HEK293 (cell line): ENCODE measurements around the gene MXRA8.
A peak's percentile ranks its signal among the peaks of the same experiment; 100 is the strongest.

Experiments used
- GFI1B ChIP-seq: fragments of 450-650 bp; formaldehyde crosslinking; IDR thresholded peaks from 2 replicates; pipeline ENCODE4 v1.5.1; 2016; ENCODE audit warnings: missing biosample characterization, missing genetic modification characterization
- KLF9 ChIP-seq: fragments of 450-650 bp; formaldehyde crosslinking; IDR thresholded peaks from 2 replicates; pipeline ENCODE4 v1.5.1; 2016; ENCODE audit warnings: missing biosample characterization, missing genetic modification characterization, low read depth
- MYNN ChIP-seq: fragments of 450-650 bp; formaldehyde crosslinking; IDR thresholded peaks from 2 replicates; pipeline ENCODE4 v1.5.1; 2016; ENCODE audit warnings: missing biosample characterization, missing genetic modification characterization, borderline replicate concordance
- RBAK ChIP-seq: fragments of 450-650 bp; formaldehyde crosslinking; IDR thresholded peaks from 2 replicates; pipeline ENCODE4 v1.5.1; 2016; ENCODE audit warnings: missing biosample characterization, missing genetic modification characterization
- ZFP69B ChIP-seq: fragments of 450-650 bp; formaldehyde crosslinking; IDR thresholded peaks from 2 replicates; pipeline ENCODE4 v1.5.1; 2016; ENCODE audit warnings: missing biosample characterization, missing genetic modification characterization
- ZNF155 ChIP-seq: fragments of 450-650 bp; formaldehyde crosslinking; IDR thresholded peaks from 2 replicates; pipeline ENCODE4 v1.5.1; 2016; ENCODE audit warnings: missing biosample characterization, missing genetic modification characterization
- ZNF157 ChIP-seq: fragments of 450-650 bp; formaldehyde crosslinking; IDR thresholded peaks from 2 replicates; pipeline ENCODE4 v1.5.1; 2016; ENCODE audit warnings: missing biosample characterization, missing genetic modification characterization
- ZNF174 ChIP-seq: fragments of 450-650 bp; formaldehyde crosslinking; IDR thresholded peaks from 2 replicates; pipeline ENCODE4 v1.5.0; 2017; ENCODE audit warnings: missing biosample characterization, mild to moderate bottlenecking, missing genetic modification characterization
- ZNF211 ChIP-seq: fragments of 450-650 bp; formaldehyde crosslinking; IDR thresholded peaks from 2 replicates; pipeline ENCODE4 v1.5.1; 2016; ENCODE audit warnings: low read depth, missing biosample characterization, missing genetic modification characterization
- ZNF24 ChIP-seq: fragments of 450-650 bp; formaldehyde crosslinking; IDR thresholded peaks from 2 replicates; pipeline ENCODE4 v1.5.1; 2016; ENCODE audit warnings: missing biosample characterization, missing genetic modification characterization
- ZNF248 ChIP-seq: fragments of 450-650 bp; formaldehyde crosslinking; IDR thresholded peaks from 2 replicates; pipeline ENCODE4 v1.5.1; 2017; ENCODE audit warnings: missing biosample characterization, missing genetic modification characterization
- ZNF398 ChIP-seq: fragments of 450-650 bp; formaldehyde crosslinking; IDR thresholded peaks from 2 replicates; pipeline ENCODE4 v1.5.1; 2017; ENCODE audit warnings: missing biosample characterization, missing genetic modification characterization
- ZNF530 ChIP-seq: fragments of 450-650 bp; formaldehyde crosslinking; IDR thresholded peaks from 2 replicates; pipeline ENCODE4 v1.5.1; 2016; ENCODE audit warnings: low read depth, missing biosample characterization, missing genetic modification characterization
- ZNF623 ChIP-seq: fragments of 450-650 bp; formaldehyde crosslinking; IDR thresholded peaks from 2 replicates; pipeline ENCODE4 v1.5.1; 2016; ENCODE audit warnings: missing biosample characterization, missing genetic modification characterization
- ZNF670 ChIP-seq: fragments of 450-650 bp; formaldehyde crosslinking; IDR thresholded peaks from 2 replicates; pipeline ENCODE4 v1.5.1; 2016; ENCODE audit warnings: missing biosample characterization, missing genetic modification characterization, low read depth
- ZNF677 ChIP-seq: fragments of 450-650 bp; IDR thresholded peaks from 2 replicates; pipeline ENCODE4 v1.5.0; 2018; ENCODE audit warnings: missing biosample characterization, mild to moderate bottlenecking, missing genetic modification characterization, moderate library complexity
- ZSCAN16 ChIP-seq: fragments of 450-650 bp; formaldehyde crosslinking; IDR thresholded peaks from 2 replicates; pipeline ENCODE4 v1.5.1; 2016; ENCODE audit warnings: missing biosample characterization, missing genetic modification characterization
- TF ChIP-seq, protein P1 (sequence below): fragments of 450-650 bp; formaldehyde crosslinking; IDR thresholded peaks from 2 replicates; pipeline ENCODE4 v1.5.1; 2016; ENCODE audit warnings: missing biosample characterization, missing genetic modification characterization
- TF ChIP-seq, protein P2 (sequence below): fragments of 450-650 bp; formaldehyde crosslinking; IDR thresholded peaks from 2 replicates; pipeline ENCODE4 v1.5.1; 2016; ENCODE audit warnings: missing biosample characterization, missing genetic modification characterization, borderline replicate concordance
- TF ChIP-seq, protein P3 (sequence below): IDR thresholded peaks from 2 replicates; pipeline ENCODE4 v1.6.1; 2011; ENCODE audit warnings: mild to moderate bottlenecking, low read depth, low read length, borderline replicate concordance
- TF ChIP-seq, protein P4 (sequence below): fragments of 450-650 bp; formaldehyde crosslinking; IDR thresholded peaks from 2 replicates; pipeline ENCODE4 v1.5.1; 2016; ENCODE audit warnings: missing biosample characterization, missing genetic modification characterization

Gene MXRA8

DNA sequence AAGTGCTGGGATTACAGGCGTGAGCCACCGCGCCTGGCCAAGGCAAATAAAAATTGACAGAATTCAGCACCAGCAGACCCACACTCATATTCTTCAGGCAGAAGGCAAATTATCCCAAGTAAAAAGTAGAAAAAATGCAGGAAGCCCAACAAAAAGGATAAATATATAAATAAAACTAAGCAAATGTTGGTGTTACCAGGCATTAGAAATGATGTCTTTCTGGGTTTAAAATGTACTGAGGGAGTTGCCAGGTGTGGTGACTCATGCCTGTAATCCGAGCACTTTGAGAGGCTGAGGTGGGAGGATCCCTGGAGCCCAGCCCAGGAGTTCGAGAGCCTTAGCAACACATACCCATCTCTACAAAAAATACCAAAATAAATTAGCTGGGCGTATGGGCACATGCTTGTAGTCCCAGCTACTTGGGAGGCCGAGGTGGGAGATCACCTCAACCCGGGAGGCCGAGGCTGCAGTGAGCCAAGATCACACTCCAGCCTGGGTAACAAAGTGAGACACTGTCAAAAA, 40.2 kb downstream of the MXRA8 start (continued):
- no peak for TF ChIP-seq GFI1B (tag by site-specific recombination)
- TF ChIP-seq ZNF157 (tag by site-specific recombination), result no peak
- TF ChIP-seq, protein P1, sequence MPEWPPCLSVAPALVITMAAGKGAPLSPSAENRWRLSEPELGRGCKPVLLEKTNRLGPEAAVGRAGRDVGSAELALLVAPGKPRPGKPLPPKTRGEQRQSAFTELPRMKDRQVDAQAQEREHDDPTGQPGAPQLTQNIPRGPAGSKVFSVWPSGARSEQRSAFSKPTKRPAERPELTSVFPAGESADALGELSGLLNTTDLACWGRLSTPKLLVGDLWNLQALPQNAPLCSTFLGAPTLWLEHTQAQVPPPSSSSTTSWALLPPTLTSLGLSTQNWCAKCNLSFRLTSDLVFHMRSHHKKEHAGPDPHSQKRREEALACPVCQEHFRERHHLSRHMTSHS (tag by site-specific recombination), result no peak
- TF ChIP-seq MYNN (tag by site-specific recombination), result no peak
- TF ChIP-seq ZNF670 (tag by site-specific recombination), result no peak
- TF ChIP-seq, protein P2, sequence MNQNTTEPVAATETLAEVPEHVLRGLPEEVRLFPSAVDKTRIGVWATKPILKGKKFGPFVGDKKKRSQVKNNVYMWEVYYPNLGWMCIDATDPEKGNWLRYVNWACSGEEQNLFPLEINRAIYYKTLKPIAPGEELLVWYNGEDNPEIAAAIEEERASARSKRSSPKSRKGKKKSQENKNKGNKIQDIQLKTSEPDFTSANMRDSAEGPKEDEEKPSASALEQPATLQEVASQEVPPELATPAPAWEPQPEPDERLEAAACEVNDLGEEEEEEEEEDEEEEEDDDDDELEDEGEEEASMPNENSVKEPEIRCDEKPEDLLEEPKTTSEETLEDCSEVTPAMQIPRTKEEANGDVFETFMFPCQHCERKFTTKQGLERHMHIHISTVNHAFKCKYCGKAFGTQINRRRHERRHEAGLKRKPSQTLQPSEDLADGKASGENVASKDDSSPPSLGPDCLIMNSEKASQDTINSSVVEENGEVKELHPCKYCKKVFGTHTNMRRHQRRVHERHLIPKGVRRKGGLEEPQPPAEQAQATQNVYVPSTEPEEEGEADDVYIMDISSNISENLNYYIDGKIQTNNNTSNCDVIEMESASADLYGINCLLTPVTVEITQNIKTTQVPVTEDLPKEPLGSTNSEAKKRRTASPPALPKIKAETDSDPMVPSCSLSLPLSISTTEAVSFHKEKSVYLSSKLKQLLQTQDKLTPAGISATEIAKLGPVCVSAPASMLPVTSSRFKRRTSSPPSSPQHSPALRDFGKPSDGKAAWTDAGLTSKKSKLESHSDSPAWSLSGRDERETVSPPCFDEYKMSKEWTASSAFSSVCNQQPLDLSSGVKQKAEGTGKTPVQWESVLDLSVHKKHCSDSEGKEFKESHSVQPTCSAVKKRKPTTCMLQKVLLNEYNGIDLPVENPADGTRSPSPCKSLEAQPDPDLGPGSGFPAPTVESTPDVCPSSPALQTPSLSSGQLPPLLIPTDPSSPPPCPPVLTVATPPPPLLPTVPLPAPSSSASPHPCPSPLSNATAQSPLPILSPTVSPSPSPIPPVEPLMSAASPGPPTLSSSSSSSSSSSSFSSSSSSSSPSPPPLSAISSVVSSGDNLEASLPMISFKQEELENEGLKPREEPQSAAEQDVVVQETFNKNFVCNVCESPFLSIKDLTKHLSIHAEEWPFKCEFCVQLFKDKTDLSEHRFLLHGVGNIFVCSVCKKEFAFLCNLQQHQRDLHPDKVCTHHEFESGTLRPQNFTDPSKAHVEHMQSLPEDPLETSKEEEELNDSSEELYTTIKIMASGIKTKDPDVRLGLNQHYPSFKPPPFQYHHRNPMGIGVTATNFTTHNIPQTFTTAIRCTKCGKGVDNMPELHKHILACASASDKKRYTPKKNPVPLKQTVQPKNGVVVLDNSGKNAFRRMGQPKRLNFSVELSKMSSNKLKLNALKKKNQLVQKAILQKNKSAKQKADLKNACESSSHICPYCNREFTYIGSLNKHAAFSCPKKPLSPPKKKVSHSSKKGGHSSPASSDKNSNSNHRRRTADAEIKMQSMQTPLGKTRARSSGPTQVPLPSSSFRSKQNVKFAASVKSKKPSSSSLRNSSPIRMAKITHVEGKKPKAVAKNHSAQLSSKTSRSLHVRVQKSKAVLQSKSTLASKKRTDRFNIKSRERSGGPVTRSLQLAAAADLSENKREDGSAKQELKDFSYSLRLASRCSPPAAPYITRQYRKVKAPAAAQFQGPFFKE (tag by site-specific recombination), result no peak
- no peak for TF ChIP-seq ZNF211 (tag by site-specific recombination)
- peak; percentile 67 for TF ChIP-seq KLF9
- no peak for TF ChIP-seq RBAK (tag by site-specific recombination)
- TF ChIP-seq, protein P3, sequence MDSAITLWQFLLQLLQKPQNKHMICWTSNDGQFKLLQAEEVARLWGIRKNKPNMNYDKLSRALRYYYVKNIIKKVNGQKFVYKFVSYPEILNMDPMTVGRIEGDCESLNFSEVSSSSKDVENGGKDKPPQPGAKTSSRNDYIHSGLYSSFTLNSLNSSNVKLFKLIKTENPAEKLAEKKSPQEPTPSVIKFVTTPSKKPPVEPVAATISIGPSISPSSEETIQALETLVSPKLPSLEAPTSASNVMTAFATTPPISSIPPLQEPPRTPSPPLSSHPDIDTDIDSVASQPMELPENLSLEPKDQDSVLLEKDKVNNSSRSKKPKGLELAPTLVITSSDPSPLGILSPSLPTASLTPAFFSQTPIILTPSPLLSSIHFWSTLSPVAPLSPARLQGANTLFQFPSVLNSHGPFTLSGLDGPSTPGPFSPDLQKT, result no peak
- peak; percentile 98 for TF ChIP-seq ZSCAN16 (tag by site-specific recombination)
- no peak for TF ChIP-seq ZFP69B (tag by site-specific recombination)
- TF ChIP-seq ZNF248 (tag by site-specific recombination), result no peak
- TF ChIP-seq ZNF398 (tag by site-specific recombination), result no peak
- no peak for TF ChIP-seq ZNF155 (tag by site-specific recombination)
- TF ChIP-seq ZNF677 (tag by site-specific recombination), result no peak
- TF ChIP-seq ZNF623, result no peak
- no peak for TF ChIP-seq ZNF530 (tag by site-specific recombination)
- TF ChIP-seq, protein P4, sequence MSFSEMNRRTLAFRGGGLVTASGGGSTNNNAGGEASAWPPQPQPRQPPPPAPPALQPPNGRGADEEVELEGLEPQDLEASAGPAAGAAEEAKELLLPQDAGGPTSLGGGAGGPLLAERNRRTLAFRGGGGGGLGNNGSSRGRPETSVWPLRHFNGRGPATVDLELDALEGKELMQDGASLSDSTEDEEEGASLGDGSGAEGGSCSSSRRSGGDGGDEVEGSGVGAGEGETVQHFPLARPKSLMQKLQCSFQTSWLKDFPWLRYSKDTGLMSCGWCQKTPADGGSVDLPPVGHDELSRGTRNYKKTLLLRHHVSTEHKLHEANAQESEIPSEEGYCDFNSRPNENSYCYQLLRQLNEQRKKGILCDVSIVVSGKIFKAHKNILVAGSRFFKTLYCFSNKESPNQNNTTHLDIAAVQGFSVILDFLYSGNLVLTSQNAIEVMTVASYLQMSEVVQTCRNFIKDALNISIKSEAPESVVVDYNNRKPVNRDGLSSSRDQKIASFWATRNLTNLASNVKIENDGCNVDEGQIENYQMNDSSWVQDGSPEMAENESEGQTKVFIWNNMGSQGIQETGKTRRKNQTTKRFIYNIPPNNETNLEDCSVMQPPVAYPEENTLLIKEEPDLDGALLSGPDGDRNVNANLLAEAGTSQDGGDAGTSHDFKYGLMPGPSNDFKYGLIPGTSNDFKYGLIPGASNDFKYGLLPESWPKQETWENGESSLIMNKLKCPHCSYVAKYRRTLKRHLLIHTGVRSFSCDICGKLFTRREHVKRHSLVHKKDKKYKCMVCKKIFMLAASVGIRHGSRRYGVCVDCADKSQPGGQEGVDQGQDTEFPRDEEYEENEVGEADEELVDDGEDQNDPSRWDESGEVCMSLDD (tag by site-specific recombination), result no peak
- no peak for TF ChIP-seq ZNF174
- TF ChIP-seq ZNF24, result peak; percentile 22; the same call in 1 of the 2 replicates
- TF ChIP-seq, all 188 proteins: peak for 44
